ENCODE results near the gene SIT1.

Gene SIT1

GRCh38 chr9:35646153-35646532 lies 4.6 kb downstream of the SIT1 start:
- no peak for TF ChIP-seq FOXP2 (optimal IDR thresholded peaks at IDR 0.05; ENCODE audit: borderline replicate concordance, extremely low read depth, extremely low read length, insufficient read depth)
- no peak for TF ChIP-seq REST (IDR thresholded peaks at IDR 0.05; ENCODE audit: insufficient read depth in 1 of 2, low read depth in 2 of 2, low read length in 2 of 2)
- no peak for TF ChIP-seq POLR2AphosphoS5 (IDR thresholded peaks at IDR 0.05; ENCODE audit: low read depth, low read length)
- no peak for TF ChIP-seq SIN3A (IDR thresholded peaks at IDR 0.05; ENCODE audit: borderline replicate concordance, insufficient read depth, low read length)
- TF ChIP-seq TAF1 (IDR thresholded peaks at IDR 0.05; ENCODE audit: borderline replicate concordance, insufficient read depth, low read length): no peak

- TF ChIP-seq REST (IDR thresholded peaks at IDR 0.05; ENCODE audit: insufficient read depth in 1 of 2, low read depth in 2 of 2, low read length in 2 of 2): no peak
- no peak for TF ChIP-seq SIN3A (IDR thresholded peaks at IDR 0.05; ENCODE audit: borderline replicate concordance, insufficient read depth, low read length)
- no peak for TF ChIP-seq FOXP2 (optimal IDR thresholded peaks at IDR 0.05; ENCODE audit: borderline replicate concordance, extremely low read depth, extremely low read length, insufficient read depth)
- no peak for TF ChIP-seq TAF1 (IDR thresholded peaks at IDR 0.05; ENCODE audit: borderline replicate concordance, insufficient read depth, low read length)
- TF ChIP-seq POLR2AphosphoS5 (IDR thresholded peaks at IDR 0.05; ENCODE audit: low read depth, low read length): no peak
These were observed 7.7 kb downstream of the SIT1 start for GRCh38 chr9:35643046-35643445.

GRCh38 chr9:35639631-35640030 lies 11.1 kb downstream of the SIT1 start:
- TF ChIP-seq REST (IDR thresholded peaks at IDR 0.05; ENCODE audit: insufficient read depth in 1 of 2, low read depth in 2 of 2, low read length in 2 of 2) (no peak), SIN3A (IDR thresholded peaks at IDR 0.05; ENCODE audit: borderline replicate concordance, insufficient read depth, low read length) (no peak), TAF1 (IDR thresholded peaks at IDR 0.05; ENCODE audit: borderline replicate concordance, insufficient read depth, low read length) (no peak), POLR2AphosphoS5 (IDR thresholded peaks at IDR 0.05; ENCODE audit: low read depth, low read length) (no peak), FOXP2 (optimal IDR thresholded peaks at IDR 0.05; ENCODE audit: borderline replicate concordance, extremely low read depth, extremely low read length, insufficient read depth) (no peak)

GRCh38 chr9:35636135-35636876 lies 14.4 kb downstream of the SIT1 start:
- no peak for TF ChIP-seq FOXP2 (optimal IDR thresholded peaks at IDR 0.05; ENCODE audit: borderline replicate concordance, extremely low read depth, extremely low read length, insufficient read depth)

- TF ChIP-seq POLR2AphosphoS5 (IDR thresholded peaks at IDR 0.05; ENCODE audit: low read depth, low read length) (no peak), TAF1 (IDR thresholded peaks at IDR 0.05; ENCODE audit: borderline replicate concordance, insufficient read depth, low read length) (no peak), SIN3A (IDR thresholded peaks at IDR 0.05; ENCODE audit: borderline replicate concordance, insufficient read depth, low read length) (no peak), REST (IDR thresholded peaks at IDR 0.05; ENCODE audit: insufficient read depth in 1 of 2, low read depth in 2 of 2, low read length in 2 of 2) (no peak), FOXP2 (optimal IDR thresholded peaks at IDR 0.05; ENCODE audit: borderline replicate concordance, extremely low read depth, extremely low read length, insufficient read depth) (no peak)
These were observed 15.0 kb downstream of the SIT1 start for GRCh38 chr9:35635730-35636129.
